OCI-LY1 (cell line): ENCODE results near the gene CPNE8.

Experiments
- H2AFZ ChIP-seq: fragments of 200-600 bp; sonication (generic), shearing (Covaris generic); 2 replicates; pipeline ENCODE4 v1.6.0; 2014; ENCODE audit warnings: antibody characterized with exemption, mild to moderate bottlenecking, low read length
- H3F3A ChIP-seq: fragments of 200-600 bp; sonication (generic), shearing (Covaris generic); 2 replicates; pipeline ENCODE4 v1.6.0; 2014; ENCODE audit warnings: mild to moderate bottlenecking, antibody characterized with exemption, low read length, moderate library complexity; ENCODE audit not compliant: insufficient read depth
- H3K27ac ChIP-seq: fragments of 200-600 bp; sonication (generic); 2 replicates; pipeline ENCODE4 v1.5.1; 2014; ENCODE audit warnings: low read length, mixed run types, mild to moderate bottlenecking, low read depth; ENCODE audit not compliant: poor library complexity, severe bottlenecking
- H3K27me3 ChIP-seq: fragments of 200-600 bp; sonication (generic); 2 replicates; pipeline ENCODE4 v1.6.0; 2014; ENCODE audit warnings: antibody characterized with exemption, mild to moderate bottlenecking, low read length, moderate library complexity; ENCODE audit not compliant: insufficient read depth
- H3K36me3 ChIP-seq: fragments of 200-600 bp; sonication (generic); 2 replicates; pipeline ENCODE4 v1.6.1; 2014; ENCODE audit warnings: mild to moderate bottlenecking, antibody characterized with exemption, low read length, moderate library complexity, mixed read lengths; ENCODE audit not compliant: insufficient read depth
- H3K4me1 ChIP-seq: fragments of 200-600 bp; sonication (generic); 2 replicates; pipeline ENCODE4 v1.5.1; 2014; ENCODE audit warnings: mild to moderate bottlenecking, low read length, moderate library complexity; ENCODE audit not compliant: insufficient read depth, severe bottlenecking
- H3K4me2 ChIP-seq: fragments of 200-600 bp; sonication (generic), shearing (Covaris generic); 2 replicates; pipeline ENCODE4 v1.6.1; 2014; ENCODE audit warnings: low read length
- H3K4me3 ChIP-seq: fragments of 200-600 bp; sonication (generic); 2 replicates; pipeline ENCODE4 v1.5.1; 2014; ENCODE audit warnings: low read length, low read depth, mild to moderate bottlenecking, mixed read lengths; ENCODE audit not compliant: poor library complexity, severe bottlenecking
- H3K79me2 ChIP-seq: fragments of 200-600 bp; shearing (Covaris generic); 2 replicates; pipeline ENCODE4 v1.6.1; 2016; ENCODE audit warnings: mixed run types, low read length, mixed read lengths; ENCODE audit not compliant: insufficient read depth
- H3K9ac ChIP-seq: fragments of 200-600 bp; sonication (generic), shearing (Covaris generic); 2 replicates; pipeline ENCODE4 v1.6.1; 2014; ENCODE audit warnings: mild to moderate bottlenecking, low read length, mixed read lengths
- H3K9me2 ChIP-seq: fragments of 200-600 bp; sonication (generic), shearing (Covaris generic); 2 replicates; pipeline ENCODE4 v1.6.1; 2014; ENCODE audit warnings: low read depth, mild to moderate bottlenecking, low read length, mixed read lengths
- H3K9me3 ChIP-seq: fragments of 200-600 bp; shearing (Covaris generic); 2 replicates; pipeline ENCODE4 v1.6.1; 2014; ENCODE audit warnings: low read length, mixed read lengths
- H4K20me1 ChIP-seq: fragments of 200-600 bp; sonication (generic), shearing (Covaris generic); 2 replicates; pipeline ENCODE4 v1.6.0; 2016; ENCODE audit warnings: mild to moderate bottlenecking, low read length; ENCODE audit not compliant: insufficient read depth
- CTCF ChIP-seq: fragments of 200-600 bp; sonication (generic), shearing (Covaris generic); IDR thresholded peaks from 2 replicates; pipeline ENCODE4 v1.5.1; 2017; ENCODE audit warnings: mild to moderate bottlenecking, antibody characterized with exemption, low read length, moderate library complexity, mixed read lengths
- EZH2 ChIP-seq: fragments of 200-600 bp; sonication (generic), shearing (Covaris generic); IDR thresholded peaks from 2 replicates; pipeline ENCODE4 v1.8.0; 2017; ENCODE audit warnings: borderline replicate concordance, mixed run types, mild to moderate bottlenecking, antibody characterized with exemption, low read length, moderate library complexity, mixed read lengths

CPNE8 gene

GRCh38 chr12:38823738-38824137 is 81.7 kb downstream of the CPNE8 start:
- Histone ChIP-seq H3K27ac (no peak overlapping the region), H2AFZ (no peak overlapping the region), H3K4me3 (no peak overlapping the region), H3F3A (no peaks in the 10 kb centered on the region), H4K20me1 (no peaks in the 10 kb centered on the region), H3K9ac (no peak overlapping the region), H3K9me3 (no peaks in the 10 kb centered on the region), H3K4me2 (no peak overlapping the region), H3K9me2 (no peaks in the 10 kb centered on the region), H3K27me3 (no peaks in the 10 kb centered on the region), H3K36me3 (no peaks in the 10 kb centered on the region), H3K4me1 (no peaks in the 10 kb centered on the region), H3K79me2 (no peaks in the 10 kb centered on the region)
- TF ChIP-seq CTCF, result no peak
- no peak for TF ChIP-seq EZH2

- no peaks in the 10 kb centered on the region for H3K36me3 ChIP-seq
- no peaks in the 10 kb centered on the region for H3F3A ChIP-seq
- no peaks in the 10 kb centered on the region for H3K79me2 ChIP-seq
- no peaks in the 10 kb centered on the region for H3K27me3 ChIP-seq
- H3K9me3 ChIP-seq, result no peaks in the 10 kb centered on the region
- no peaks in the 10 kb centered on the region for H3K9me2 ChIP-seq
- no peak overlapping the region for H3K4me3 ChIP-seq
- H2AFZ ChIP-seq, result no peak overlapping the region
- H3K27ac ChIP-seq, result no peak overlapping the region
- no peak overlapping the region for H3K4me2 ChIP-seq
- no peak overlapping the region for H3K9ac ChIP-seq
- TF ChIP-seq CTCF (no peak), EZH2 (no peak)
- no peaks in the 10 kb centered on the region for H4K20me1 ChIP-seq
- H3K4me1 ChIP-seq, result no peaks in the 10 kb centered on the region
Observed at GRCh38 chr12:38823314-38823713, 82.1 kb downstream of the CPNE8 start.

- TF ChIP-seq CTCF, result no peak
- no peak for TF ChIP-seq EZH2
Observed at GRCh38 chr12:38817942-38818341, 87.4 kb downstream of the CPNE8 start.

More at GRCh38 chr12:38817942-38818341, 87.4 kb downstream of the CPNE8 start:
- H3F3A ChIP-seq, result no peaks in the 10 kb centered on the region
- no peak overlapping the region for H2AFZ ChIP-seq
- no peaks in the 10 kb centered on the region for H3K9me2 ChIP-seq
- H3K9me3 ChIP-seq, result no peaks in the 10 kb centered on the region
- H3K36me3 ChIP-seq, result no peaks in the 10 kb centered on the region
- H3K4me1 ChIP-seq, result no peaks in the 10 kb centered on the region
- H3K27ac ChIP-seq, result no peak overlapping the region
- H3K4me2 ChIP-seq, result no peak overlapping the region
- H3K4me3 ChIP-seq, result no peak overlapping the region
- no peaks in the 10 kb centered on the region for H4K20me1 ChIP-seq
- H3K79me2 ChIP-seq, result no peaks in the 10 kb centered on the region
- no peaks in the 10 kb centered on the region for H3K27me3 ChIP-seq
- no peak overlapping the region for H3K9ac ChIP-seq
